Muscle layer of duodenum (tissue), 2 donors: ENCODE measurements around the gene UGT1A6.

Source experiments
- H3K27ac ChIP-seq: one replicate; pipeline ENCODE4 v1.7.0; 2013; ENCODE audit warnings: mild to moderate bottlenecking, low read length
- H3K27me3 ChIP-seq: one replicate; pipeline ENCODE4 v1.7.0; 2013; ENCODE audit warnings: low read depth, mild to moderate bottlenecking, control low read depth, low read length
- H3K36me3 ChIP-seq, 2 donors: one replicate each; pipeline ENCODE4 v1.7.0; 2013; ENCODE audit warnings: low read length in 2 of 2, control low read depth in 1 of 2, mild to moderate bottlenecking in 1 of 2; ENCODE audit not compliant: insufficient read depth in 2 of 2, control insufficient read depth in 1 of 2
- H3K4me1 ChIP-seq, 2 donors: one replicate each; pipeline ENCODE4 v1.7.0; 2013; ENCODE audit warnings: low read length in 2 of 2, mild to moderate bottlenecking in 2 of 2, control low read depth in 1 of 2, moderate library complexity in 1 of 2; ENCODE audit not compliant: insufficient read depth in 2 of 2, control insufficient read depth in 1 of 2
- H3K4me3 ChIP-seq, 2 donors: one replicate each; pipeline ENCODE4 v1.7.0; 2013; ENCODE audit warnings: low read length in 2 of 2, low read depth in 1 of 2, mild to moderate bottlenecking in 1 of 2
- H3K9me3 ChIP-seq, 2 donors: one replicate each; pipeline ENCODE4 v1.7.0; 2013; ENCODE audit warnings: low read length in 2 of 2, control low read depth in 1 of 2, mild to moderate bottlenecking in 1 of 2; ENCODE audit not compliant: control insufficient read depth in 1 of 2
- donor health status: healthy.

The UGT1A6 gene

DNA sequence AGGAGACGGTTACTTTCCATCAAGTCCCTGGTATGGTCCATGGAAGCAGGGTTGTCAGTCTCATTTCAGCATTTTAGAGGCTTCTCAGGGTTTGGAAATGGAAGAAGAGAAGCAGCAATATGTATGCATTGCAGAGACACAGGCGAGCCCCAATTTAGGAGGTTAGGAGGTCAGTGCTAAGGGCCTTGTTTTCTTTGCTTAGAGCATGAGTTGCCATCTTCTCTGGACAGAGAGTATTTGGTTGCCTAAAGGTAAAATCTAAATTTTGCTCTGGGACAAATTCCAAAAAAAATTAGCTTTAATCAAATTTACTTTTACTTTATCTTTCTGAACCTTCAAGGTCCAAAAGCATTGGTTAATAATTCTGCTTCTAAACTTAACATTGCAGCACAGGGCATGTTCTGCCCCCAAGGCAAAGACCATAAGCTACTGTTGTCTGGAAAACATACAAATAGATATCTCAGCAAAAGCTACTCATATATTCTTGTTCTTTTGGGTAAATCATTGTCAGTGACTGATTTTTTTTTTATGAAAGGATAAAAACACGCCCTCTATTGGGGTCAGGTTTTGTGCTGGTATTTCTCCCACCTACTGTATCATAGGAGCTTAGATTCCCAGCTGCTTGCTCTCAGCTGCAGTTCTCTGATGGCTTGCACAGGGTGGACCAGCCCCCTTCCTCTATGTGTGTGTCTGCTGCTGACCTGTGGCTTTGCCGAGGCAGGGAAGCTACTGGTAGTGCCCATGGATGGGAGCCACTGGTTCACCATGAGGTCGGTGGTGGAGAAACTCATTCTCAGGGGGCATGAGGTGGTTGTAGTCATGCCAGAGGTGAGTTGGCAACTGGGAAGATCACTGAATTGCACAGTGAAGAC is 21.2 kb upstream of the UGT1A6 start, which contains the start of gene UGT1A9:
Gene UGT1A9, plus strand, starts transcription at position 609 of the 872 bp plus-strand sequence. Its CDS starts 37 bp downstream, at position 646.
- H3K27ac ChIP-seq, result no peak within 1 kb of the TSS
- no peak within 1 kb of the TSS for H3K4me3 ChIP-seq
- H3K36me3 ChIP-seq, result no peaks in the 10 kb centered on the region
- H3K27me3 ChIP-seq, result no peaks in the 10 kb centered on the region
- H3K4me1 ChIP-seq, result no peaks in the 10 kb centered on the region
- no peaks in the 10 kb centered on the region for H3K9me3 ChIP-seq

DNA sequence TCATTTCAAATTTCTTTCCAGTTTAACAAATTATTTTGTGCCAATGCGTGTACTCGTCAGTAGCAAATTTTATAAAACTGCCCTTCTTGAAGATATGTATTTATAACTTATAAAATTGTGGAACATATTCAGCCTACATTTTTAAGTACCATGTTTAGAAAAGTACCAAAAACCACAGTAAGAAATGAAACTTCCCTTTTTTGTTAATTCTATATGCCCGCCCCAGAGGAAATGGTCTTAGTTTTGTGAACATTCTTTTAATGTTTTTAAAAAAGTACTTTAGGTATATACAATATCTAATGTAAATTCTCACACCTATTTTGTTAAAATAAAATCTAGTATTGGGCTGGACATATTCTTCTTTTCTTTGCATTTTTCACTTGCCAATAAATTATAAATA is 19.8 kb upstream of the UGT1A6 start:
- Histone ChIP-seq H3K4me3 (no peak overlapping the region), H3K4me1 (no peaks in the 10 kb centered on the region), H3K27ac (no peak overlapping the region), H3K9me3 (no peaks in the 10 kb centered on the region), H3K27me3 (no peaks in the 10 kb centered on the region), H3K36me3 (no peaks in the 10 kb centered on the region)

DNA sequence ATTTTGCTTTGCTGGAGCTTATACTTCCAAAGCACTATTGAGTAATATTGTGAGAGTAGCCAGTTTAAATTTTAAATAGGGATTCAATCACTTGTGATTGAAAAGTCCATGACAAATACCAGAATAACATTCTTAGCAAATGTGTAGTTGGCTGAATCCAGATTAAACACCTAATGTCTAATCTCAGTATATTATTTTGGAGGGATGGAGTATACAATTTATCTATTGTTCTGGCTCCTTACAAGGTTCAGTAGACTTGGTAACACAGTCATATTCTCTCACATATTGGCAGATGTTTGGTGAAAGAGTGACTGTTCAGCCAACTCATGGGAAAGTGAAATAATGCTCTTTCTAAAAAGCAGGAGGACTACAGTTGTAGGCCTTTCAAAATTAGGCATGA is 18.8 kb upstream of the UGT1A6 start:
- no peaks in the 10 kb centered on the region for H3K9me3 ChIP-seq
- H3K27ac ChIP-seq, result no peak overlapping the region
- no peak overlapping the region for H3K4me3 ChIP-seq
- no peaks in the 10 kb centered on the region for H3K27me3 ChIP-seq
- H3K36me3 ChIP-seq, result no peaks in the 10 kb centered on the region
- no peaks in the 10 kb centered on the region for H3K4me1 ChIP-seq

DNA sequence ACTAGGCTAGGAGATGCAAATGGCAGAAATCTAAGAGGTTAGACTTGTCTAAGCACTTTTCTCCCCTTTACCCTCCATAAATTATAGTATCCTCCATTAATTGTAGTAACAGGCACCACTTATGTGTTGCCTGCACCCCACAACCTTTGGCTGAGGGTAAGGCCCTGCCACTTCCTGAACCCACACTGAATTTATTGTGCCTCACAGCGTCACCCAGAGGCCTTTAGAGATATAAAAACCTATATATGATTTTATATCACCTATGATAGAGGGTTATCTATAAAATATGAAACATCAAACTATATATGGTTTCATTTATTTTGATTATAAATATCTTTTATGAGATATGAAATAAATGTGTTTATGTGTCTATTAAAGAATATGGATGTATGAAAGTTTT is 18.4 kb upstream of the UGT1A6 start:
- H3K4me3 ChIP-seq, result no peak overlapping the region
- no peaks in the 10 kb centered on the region for H3K9me3 ChIP-seq
- no peaks in the 10 kb centered on the region for H3K36me3 ChIP-seq
- no peaks in the 10 kb centered on the region for H3K4me1 ChIP-seq
- no peak overlapping the region for H3K27ac ChIP-seq
- H3K27me3 ChIP-seq, result no peaks in the 10 kb centered on the region

DNA sequence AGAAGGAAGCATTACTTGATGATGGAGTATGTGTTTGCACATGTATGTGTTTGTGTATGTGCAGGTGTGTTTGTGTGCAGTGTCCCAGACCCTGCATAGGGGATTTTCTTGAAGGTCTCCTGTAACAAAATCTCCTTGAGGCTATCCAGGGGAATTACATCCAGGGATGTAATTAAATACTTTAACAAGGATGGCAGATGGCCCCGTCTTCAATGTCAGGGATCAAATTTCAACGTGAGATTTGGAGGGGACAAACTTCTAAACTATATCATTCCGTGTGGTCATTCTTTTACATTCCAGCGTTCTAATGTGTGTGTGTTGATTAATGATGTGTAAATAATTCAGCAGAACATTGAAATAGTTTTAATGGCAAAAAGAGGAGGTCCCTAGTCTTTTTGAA is 17.7 kb upstream of the UGT1A6 start:
- Histone ChIP-seq H3K9me3 (no peaks in the 10 kb centered on the region), H3K27ac (no peak overlapping the region), H3K36me3 (no peaks in the 10 kb centered on the region), H3K4me1 (no peaks in the 10 kb centered on the region), H3K27me3 (no peaks in the 10 kb centered on the region), H3K4me3 (no peak overlapping the region)

DNA sequence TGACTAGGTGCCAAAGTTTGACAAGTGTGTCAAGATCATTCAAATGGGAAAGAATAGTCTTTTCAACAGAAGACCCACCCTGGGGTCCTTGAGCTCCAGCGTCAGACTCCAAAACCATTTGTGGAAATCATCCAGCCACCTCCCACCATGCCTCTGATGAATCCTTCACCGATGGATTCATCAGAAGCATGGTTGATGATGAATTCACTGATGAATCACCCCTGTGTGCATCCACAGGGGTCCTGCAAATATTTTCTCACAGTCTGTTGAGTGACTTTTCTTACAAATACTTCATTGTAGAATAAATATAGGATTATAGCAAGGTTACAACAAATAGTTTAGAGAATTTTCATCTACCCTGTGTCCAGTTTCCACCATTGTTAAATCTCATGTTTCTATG is 16.6 kb upstream of the UGT1A6 start:
- Histone ChIP-seq H3K36me3 (no peaks in the 10 kb centered on the region), H3K9me3 (no peaks in the 10 kb centered on the region), H3K4me3 (no peak overlapping the region), H3K4me1 (no peaks in the 10 kb centered on the region), H3K27me3 (no peaks in the 10 kb centered on the region), H3K27ac (no peak overlapping the region)

DNA sequence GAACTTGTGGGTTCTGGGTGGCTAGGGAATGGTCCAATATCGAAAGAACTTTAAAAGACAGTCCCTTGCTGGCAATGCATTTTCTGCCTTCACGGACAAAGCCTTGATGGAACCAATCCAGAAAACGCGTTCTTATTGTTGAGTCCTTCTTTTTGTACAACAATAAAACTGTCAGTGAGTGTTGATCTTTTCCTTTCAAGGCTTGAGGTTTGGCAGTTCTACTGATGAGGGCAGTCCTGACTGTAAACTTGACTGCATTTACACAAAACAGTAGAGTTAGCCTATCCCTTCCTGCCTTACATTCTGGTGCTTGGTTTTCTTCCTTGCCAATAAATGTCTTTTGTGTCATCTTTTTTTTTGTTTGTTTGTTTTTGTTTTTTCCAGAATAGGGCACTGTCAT is 13.5 kb upstream of the UGT1A6 start:
- Histone ChIP-seq H3K9me3 (no peaks in the 10 kb centered on the region), H3K4me3 (no peak overlapping the region), H3K27me3 (no peaks in the 10 kb centered on the region), H3K27ac (no peak overlapping the region), H3K36me3 (no peaks in the 10 kb centered on the region), H3K4me1 (no peaks in the 10 kb centered on the region)

DNA sequence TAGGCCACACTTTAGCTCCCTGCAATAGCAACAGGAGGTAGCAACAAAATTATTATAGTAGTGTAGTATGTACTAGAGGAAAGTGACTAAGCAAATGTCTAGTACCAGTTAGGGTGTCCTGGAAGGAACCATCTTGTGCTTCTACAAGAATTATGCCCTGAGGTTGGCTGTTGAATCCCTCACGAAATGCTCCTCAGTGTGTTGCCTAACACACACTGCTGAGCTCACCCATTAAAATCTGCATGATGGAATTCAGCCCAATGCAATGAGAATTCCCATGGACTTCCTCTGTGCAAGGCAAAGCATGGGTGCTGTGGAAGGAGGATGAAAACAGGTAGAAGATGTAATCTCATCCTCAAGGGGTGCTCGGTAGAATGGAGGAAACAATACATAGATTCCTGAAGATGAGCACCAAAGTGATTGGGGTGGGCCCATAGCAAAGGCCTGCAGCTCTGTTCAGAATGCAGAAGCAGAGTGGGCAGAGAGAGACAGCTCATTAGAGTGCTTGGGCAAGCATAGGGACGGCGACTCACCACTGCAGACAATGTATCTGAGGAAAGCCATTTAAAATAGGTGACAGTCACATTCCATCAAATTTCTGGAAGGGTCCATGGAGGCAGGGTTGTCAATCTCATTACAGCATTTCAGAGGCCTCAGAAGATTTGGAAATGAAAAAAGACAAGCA is 12.2 kb upstream of the UGT1A6 start:
- Histone ChIP-seq H3K36me3 (no peaks in the 10 kb centered on the region), H3K27ac (no peak overlapping the region), H3K9me3 (no peaks in the 10 kb centered on the region), H3K4me1 (no peaks in the 10 kb centered on the region), H3K27me3 (no peaks in the 10 kb centered on the region), H3K4me3 (no peak overlapping the region)

DNA sequence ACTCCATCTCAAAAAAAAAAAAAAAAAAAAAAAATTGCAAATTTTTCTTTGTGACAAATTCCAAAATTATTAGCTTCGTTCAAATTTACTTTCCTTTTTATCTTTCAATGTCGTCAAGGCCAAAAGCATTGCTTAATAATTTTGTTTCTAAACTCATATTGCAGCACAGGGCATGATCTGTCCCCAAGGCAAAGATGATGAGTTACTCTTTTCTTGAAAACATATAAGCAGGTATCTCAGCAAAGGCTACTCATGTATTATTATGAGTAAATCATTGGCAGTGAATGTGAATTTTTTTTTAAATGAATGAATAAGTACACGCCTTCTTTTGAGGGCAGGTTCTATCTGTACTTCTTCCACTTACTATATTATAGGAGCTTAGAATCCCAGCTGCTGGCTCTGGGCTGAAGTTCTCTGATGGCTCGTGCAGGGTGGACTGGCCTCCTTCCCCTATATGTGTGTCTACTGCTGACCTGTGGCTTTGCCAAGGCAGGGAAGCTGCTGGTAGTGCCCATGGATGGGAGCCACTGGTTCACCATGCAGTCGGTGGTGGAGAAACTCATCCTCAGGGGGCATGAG is 11.1 kb upstream of the UGT1A6 start, which contains the start of gene UGT1A7:
Gene UGT1A7, plus strand, starts transcription at position 381 of the 579 bp plus-strand sequence. Its CDS starts 37 bp downstream, at position 418.
- Histone ChIP-seq H3K9me3 (no peaks in the 10 kb centered on the region), H3K36me3 (no peaks in the 10 kb centered on the region), H3K27ac (no peak within 1 kb of the TSS), H3K4me3 (no peak within 1 kb of the TSS), H3K4me1 (no peaks in the 10 kb centered on the region), H3K27me3 (no peaks in the 10 kb centered on the region)

DNA sequence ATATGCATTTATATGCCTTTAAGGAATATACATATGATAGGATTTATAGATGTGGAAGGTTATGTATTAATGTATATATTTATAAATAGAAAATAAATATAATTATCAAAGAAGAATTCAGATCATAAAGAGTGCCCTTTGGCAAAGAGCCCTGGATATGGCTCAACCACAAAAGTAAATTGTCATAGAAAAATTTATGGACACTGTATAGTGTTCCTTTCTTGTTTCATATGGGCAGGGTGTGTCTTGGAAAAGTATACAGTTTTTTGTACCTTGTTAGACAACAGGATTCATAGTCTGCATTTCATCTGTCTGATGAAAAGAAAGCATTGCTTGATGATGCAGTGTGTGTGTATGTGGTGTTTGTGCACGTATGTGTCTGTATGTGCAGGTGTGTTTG is 8.1 kb upstream of the UGT1A6 start:
- H3K4me1 ChIP-seq, result no peaks in the 10 kb centered on the region
- no peak overlapping the region for H3K27ac ChIP-seq
- H3K27me3 ChIP-seq, result no peaks in the 10 kb centered on the region
- H3K4me3 ChIP-seq, result no peak overlapping the region
- H3K9me3 ChIP-seq, result no peaks in the 10 kb centered on the region
- no peaks in the 10 kb centered on the region for H3K36me3 ChIP-seq

DNA sequence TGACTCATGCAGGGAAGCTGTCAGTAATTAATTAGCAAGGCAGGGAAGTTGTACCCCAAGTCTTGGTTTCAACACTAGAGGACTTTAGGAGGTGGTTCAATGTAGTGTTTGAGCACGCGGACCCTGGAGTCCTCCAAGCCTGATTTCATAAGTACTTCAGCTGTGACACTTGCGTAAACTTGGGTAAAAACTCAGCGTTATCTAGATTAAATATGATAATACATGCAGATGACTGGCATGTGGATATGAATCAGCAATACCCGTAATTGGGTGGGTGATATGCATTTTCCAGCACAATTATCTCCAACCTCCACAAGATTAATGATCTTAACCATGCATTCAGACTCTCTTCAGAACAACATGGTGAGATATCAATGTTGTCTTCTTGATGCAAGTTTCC is 5.8 kb upstream of the UGT1A6 start:
- no peak overlapping the region for H3K4me3 ChIP-seq
- H3K27me3 ChIP-seq, result no peaks in the 10 kb centered on the region
- no peak overlapping the region for H3K27ac ChIP-seq
- H3K36me3 ChIP-seq, result no peaks in the 10 kb centered on the region
- no peaks in the 10 kb centered on the region for H3K4me1 ChIP-seq
- no peaks in the 10 kb centered on the region for H3K9me3 ChIP-seq
